CD14-positive monocyte (primary cell): ENCODE measurements around the gene BSDC1. TPM values are rescaled to one million over a fixed set of nuclear protein-coding genes. Genes with fewer than 3 reads are reported as not detected.
A peak's percentile ranks its signal among the peaks of the same experiment; 100 is the strongest.

Source experiments
- DNase-seq, 3 donors: peaks; one replicate each; pipeline ENCODE4 v3.0.0-alpha.2; 2011 to 2022
- H2AFZ ChIP-seq: 2 replicates; pipeline ENCODE4 v1.6.0; 2012; ENCODE audit warnings: mild to moderate bottlenecking, low read depth, low read length, inconsistent platforms; ENCODE audit not compliant: insufficient read depth, poor library complexity, severe bottlenecking
- H3K27ac ChIP-seq, 2 donors: 1 replicate in 1 of 2; 2 replicates in 1 of 2; pipeline ENCODE4 v1.5.1; 2012 to 2013; ENCODE audit warnings: low read length in 2 of 2, control low read depth in 1 of 2, inconsistent platforms in 1 of 2, low read depth in 1 of 2, mild to moderate bottlenecking in 1 of 2
- H3K27me3 ChIP-seq, 2 donors: one replicate each; pipeline versions ENCODE4 v1.6.0 to v1.6.1; 2011 to 2013; ENCODE audit warnings: low read length in 2 of 2; ENCODE audit not compliant: control insufficient read depth in 2 of 2, insufficient read depth in 2 of 2
- H3K36me3 ChIP-seq, 2 donors: replicated peaks in 1 of 2; 1 replicate in 1 of 2; 2 replicates in 1 of 2; pipeline versions ENCODE4 v1.5.1 to v1.6.1; 2012 to 2013; ENCODE audit warnings: low read length in 2 of 2, control low read depth in 1 of 2, inconsistent platforms in 1 of 2, mild to moderate bottlenecking in 1 of 2; ENCODE audit not compliant: insufficient read depth in 2 of 2, control insufficient read depth in 1 of 2
- H3K4me1 ChIP-seq, 2 donors: 1 replicate in 1 of 2; 2 replicates in 1 of 2; pipeline versions ENCODE4 v1.5.1 to v1.6.1; 2012 to 2013; ENCODE audit warnings: low read length in 2 of 2, control low read depth in 1 of 2, inconsistent platforms in 1 of 2, mild to moderate bottlenecking in 1 of 2, moderate library complexity in 1 of 2; ENCODE audit not compliant: insufficient read depth in 2 of 2, control insufficient read depth in 1 of 2
- H3K4me2 ChIP-seq: replicated peaks from 2 replicates; pipeline ENCODE3; 2012; ENCODE audit warnings: low read length, moderate library complexity, mild to moderate bottlenecking; ENCODE audit not compliant: poor library complexity, severe bottlenecking; ENCODE audit errors: extremely low read depth
- H3K4me3 ChIP-seq, 3 experiments: fragments of 200-600 bp in 1 of 3; sonication (generic) in 1 of 3; replicated peaks in 1 of 3; 1 replicate in 2 of 3; 2 replicates in 1 of 3; pipeline ENCODE4 v1.5.1; 2011 to 2013; ENCODE audit warnings: low read length in 3 of 3, mild to moderate bottlenecking in 3 of 3, control low read depth in 2 of 3, low read depth in 2 of 3, inconsistent platforms in 1 of 3, moderate library complexity in 1 of 3
- H3K79me2 ChIP-seq: 2 replicates; pipeline ENCODE4 v1.6.0; 2012; ENCODE audit warnings: mild to moderate bottlenecking, control low read depth, inconsistent platforms, low read length, moderate library complexity; ENCODE audit not compliant: insufficient read depth
- H3K9ac ChIP-seq: 2 replicates; pipeline ENCODE4 v1.6.0; 2017; ENCODE audit warnings: low read length, mild to moderate bottlenecking; ENCODE audit not compliant: insufficient read depth, poor library complexity, severe bottlenecking
- H3K9me3 ChIP-seq, 2 donors: replicated peaks in 1 of 2; 1 replicate in 1 of 2; 2 replicates in 1 of 2; pipeline versions ENCODE4 v1.5.1 to v1.6.1; 2012 to 2013; ENCODE audit warnings: low read length in 2 of 2, control low read depth in 1 of 2; ENCODE audit not compliant: control insufficient read depth in 1 of 2, insufficient read depth in 1 of 2
- H4K20me1 ChIP-seq: 2 replicates; pipeline ENCODE4 v1.6.0; 2012; ENCODE audit warnings: mild to moderate bottlenecking, low read length, control low read depth, moderate library complexity; ENCODE audit not compliant: insufficient read depth
- H3K27ac Mint-ChIP-seq, 7 donors: one replicate each; pipeline ENCODE4 v1.8.0; 2020; ENCODE audit warnings: mild to moderate bottlenecking in 7 of 7, mixed read lengths in 7 of 7, moderate library complexity in 6 of 7, inconsistent platforms in 2 of 7
- H3K27me3 Mint-ChIP-seq, 3 donors: one replicate each; pipeline ENCODE4 v1.8.0; 2021 to 2022; ENCODE audit warnings: low read depth in 3 of 3, mild to moderate bottlenecking in 3 of 3, mixed read lengths in 3 of 3, moderate library complexity in 3 of 3, inconsistent platforms in 1 of 3
- H3K36me3 Mint-ChIP-seq, 2 donors: one replicate each; pipeline ENCODE4 v1.8.0; 2020; ENCODE audit warnings: mixed read lengths in 2 of 2, inconsistent platforms in 1 of 2, mild to moderate bottlenecking in 1 of 2
- H3K4me1 Mint-ChIP-seq: one replicate; pipeline ENCODE4 v1.8.0; 2020; ENCODE audit warnings: mild to moderate bottlenecking, mixed read lengths
- H3K4me3 Mint-ChIP-seq, 2 donors: one replicate each; pipeline ENCODE4 v1.8.0; 2020; ENCODE audit warnings: mild to moderate bottlenecking in 2 of 2, mixed read lengths in 2 of 2, moderate library complexity in 1 of 2
- H3K9me3 Mint-ChIP-seq, 7 donors: one replicate each; pipeline ENCODE4 v1.8.0; 2020 to 2022; ENCODE audit warnings: mixed read lengths in 7 of 7, mild to moderate bottlenecking in 6 of 7, moderate library complexity in 6 of 7, inconsistent platforms in 2 of 7
- CTCF ChIP-seq: fragments of 200-600 bp; IDR thresholded peaks from one replicate; pipeline ENCODE4 v1.8.0; 2022; ENCODE audit warnings: antibody characterized with exemption, mild to moderate bottlenecking
- WGBS: methylation state at CpG from one replicate; pipeline ENCODE4 v1.1.5; 2013; ENCODE audit warnings: missing lambda C conversion rate; ENCODE audit not compliant: insufficient coverage; 5-methylcytosine and 5-hydroxymethylcytosine counted together
- intact Hi-C, 2 donors: fragments of 100-400 bp; cut with micrococcal nuclease; formaldehyde crosslinking; loops; one replicate each; pipeline versions ENCODE4 v1.15.0 to v1.15.1; 2023
- polyA plus RNA-seq, 3 donors: library from polyadenylated mRNA; depleted of rRNA in 1 of 3; unstranded in 2 of 3; stranded (reverse) in 1 of 3; fragments of 300-500 nt in 2 of 3; fragments of >200 nt in 1 of 3; fragmentation: Illumina TruSeq in 2 of 3; gene quantifications; 1 replicate in 2 of 3; 2 replicates in 1 of 3; pipeline ENCODE4 v1.2.3, GENCODE V29; 2012 to 2021

Gene BSDC1
- polyA plus RNA-seq, 3 donors, result 19.0 to 42.4 (median 23.7) TPM

- H3K79me2 ChIP-seq, result no peaks in the 10 kb centered on the region
- H3K27ac Mint-ChIP-seq, result no peak overlapping the region
- WGBS, result 96% methylated on average over 9 of the region's 11 CpGs
These were observed 67.0 kb downstream of the BSDC1 start for GRCh38 chr1:32327204-32327603.

GRCh38 chr1:32321712-32322291 is 72.4 kb downstream of the BSDC1 start:
- no peak for DNase-seq

More at GRCh38 chr1:32327204-32327603, 67.0 kb downstream of the BSDC1 start:
- intact Hi-C loops, result no loop called here
- Mint-ChIP-seq H3K4me1 (no peaks in the 10 kb centered on the region), H3K27me3 (peaks cover 2 to 4% (median 3%) of the 10 kb centered on the region in 3 donors), H3K36me3 (peaks cover 84 to 97% of the 10 kb centered on the region in 2 donors), H3K9me3 (no peaks in the 10 kb centered on the region), H3K4me3 (no peak overlapping the region)
- Histone ChIP-seq H3K4me2 (no peak overlapping the region), H3K9me3 (no peaks in the 10 kb centered on the region), H2AFZ (no peak overlapping the region), H3K27ac (no peak overlapping the region), H3K4me1 (no peaks in the 10 kb centered on the region), H3K4me3 (no peak overlapping the region), H3K9ac (no peak overlapping the region), H3K36me3 (peaks cover 81 to 97% of the 10 kb centered on the region in 2 donors), H4K20me1 (peaks cover 39% of the 10 kb centered on the region), H3K27me3 (no peaks in the 10 kb centered on the region)
- TF ChIP-seq CTCF, result no peak
- no peak for DNase-seq

More at GRCh38 chr1:32321712-32322291, 72.4 kb downstream of the BSDC1 start:
- peak overlapping the region in 1 of 2 donors; percentile 21 for H3K27ac ChIP-seq
- WGBS, result no CpG with 5 or more reads among the region's 5 CpGs
- Mint-ChIP-seq H3K9me3 (peaks cover 0 to 1% (median 0%) of the 10 kb centered on the region in 7 donors), H3K4me1 (no peaks in the 10 kb centered on the region), H3K4me3 (no peak overlapping the region), H3K27me3 (peaks cover 0 to 4% (median 1%) of the 10 kb centered on the region in 3 donors), H3K36me3 (peaks cover 52 to 89% of the 10 kb centered on the region in 2 donors), H3K27ac (peak overlapping the region in 4 of 7 donors; percentile 5 to 53 (median 21))
- peaks cover 65 to 89% of the 10 kb centered on the region in 2 donors for H3K36me3 ChIP-seq
- intact Hi-C loops, result no loop called here
- H3K4me1 ChIP-seq, result no peaks in the 10 kb centered on the region
- no peak overlapping the region for H3K4me2 ChIP-seq
- H3K4me3 ChIP-seq, result no peak overlapping the region
- no peak overlapping the region for H2AFZ ChIP-seq
- TF ChIP-seq CTCF, result no peak
- peaks cover 25% of the 10 kb centered on the region for H4K20me1 ChIP-seq
- H3K9ac ChIP-seq, result no peak overlapping the region
- H3K27me3 ChIP-seq, result no peaks in the 10 kb centered on the region
- no peaks in the 10 kb centered on the region for H3K9me3 ChIP-seq
- H3K79me2 ChIP-seq, result no peaks in the 10 kb centered on the region
